Inflammatory macrophage (primary cell): Measurements from ENCODE around the gene RBM19.

Source experiments
- DNase-seq, 2 donors: peaks; one replicate each; pipeline ENCODE4 v3.0.0-alpha.2; 2020 to 2022

RBM19 gene

GRCh38 chr12:113766879-113767878 is 198.9 kb downstream of the RBM19 start:
- no peak for DNase-seq
